ENCODE results near the gene DNPEP. TPM values are rescaled to one million over a fixed set of nuclear protein-coding genes. Genes with fewer than 3 reads are reported as not detected.
"Not testable (repeated sequence)": the region's sequence is repeated elsewhere in the genome, so short reads cannot be mapped to it uniquely, and the experiment has no call there.

Gene DNPEP
- total RNA-seq, 2 experiments from 2014 or later: 58.1 to 59.7 TPM

- ChIA-PET CTCF (interaction anchor here (1.0 kb wide), 1 partner anchor 79 kb away, joined by 3 read pairs; a partner anchor contains a TSS), POLR2A (no interaction called here)
- no peak for DNase-seq
These were observed 29.2 kb upstream of the DNPEP start for GRCh38 chr2:219416938-219417337.

DNA sequence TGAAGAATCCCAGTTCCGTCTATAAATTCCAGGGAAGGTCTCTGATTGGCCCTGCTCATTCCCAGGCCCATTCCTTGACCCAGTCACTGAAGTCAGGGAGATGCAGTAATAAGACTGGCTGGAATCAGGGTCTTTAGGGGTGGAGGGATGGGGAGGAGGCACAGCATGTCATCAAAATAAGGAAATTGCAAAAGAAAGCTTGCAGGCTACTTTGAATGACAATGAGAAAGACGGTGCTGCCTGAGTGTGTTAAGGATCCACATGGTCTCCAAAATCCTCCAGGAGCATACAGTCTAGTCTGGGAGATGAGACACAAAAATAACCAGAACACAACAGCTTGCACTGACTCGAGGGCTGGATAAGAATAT is 28.5 kb upstream of the DNPEP start:
- DNase-seq: no peak
- ChIA-PET POLR2A (no interaction called here), CTCF (interaction anchor here (1.0 to 1.5 kb wide), 2 partner anchors 79 to 114 kb away, joined by 3 read pairs; a partner anchor contains a TSS)
- H3K4me1 Mint-ChIP-seq (ENCODE audit: low read depth): no peaks in the 10 kb centered on the region
- no peak overlapping the region for H3K27ac Mint-ChIP-seq
- no peaks in the 10 kb centered on the region for H3K36me3 Mint-ChIP-seq (ENCODE audit: low read depth)
- no peaks in the 10 kb centered on the region for H3K9me3 Mint-ChIP-seq (ENCODE audit: insufficient read depth)
- H3K27me3 Mint-ChIP-seq (ENCODE audit: low read depth): peaks cover 39% of the 10 kb centered on the region
- H3K4me3 Mint-ChIP-seq: no peak overlapping the region
- no peak for ATAC-seq

More at GRCh38 chr2:219416938-219417337, 29.2 kb upstream of the DNPEP start:
- Mint-ChIP-seq H3K36me3 (ENCODE audit: low read depth) (no peaks in the 10 kb centered on the region), H3K9me3 (ENCODE audit: insufficient read depth) (no peaks in the 10 kb centered on the region), H3K27ac (no peak overlapping the region), H3K4me3 (no peak overlapping the region), H3K4me1 (ENCODE audit: low read depth) (no peaks in the 10 kb centered on the region), H3K27me3 (ENCODE audit: low read depth) (peaks cover 40% of the 10 kb centered on the region)
- no peak for ATAC-seq

GRCh38 chr2:219415580-219416234 is 28.0 kb upstream of the DNPEP start:
- H3K4me1 Mint-ChIP-seq (ENCODE audit: low read depth): no peaks in the 10 kb centered on the region
- H3K4me3 Mint-ChIP-seq: no peak overlapping the region
- CTCF ChIA-PET: interaction anchor here (1.5 kb wide), 1 partner anchor 114 kb away, joined by 3 read pairs; no protein-coding TSS in a partner anchor
- no peak for DNase-seq
- H3K9me3 Mint-ChIP-seq (ENCODE audit: insufficient read depth): no peaks in the 10 kb centered on the region
- H3K27ac Mint-ChIP-seq: no peak overlapping the region
- ATAC-seq: no peak
- H3K36me3 Mint-ChIP-seq (ENCODE audit: low read depth): no peaks in the 10 kb centered on the region
- POLR2A ChIA-PET: interaction anchor here (0.6 kb wide), 1 partner anchor 1977 kb away, joined by 3 read pairs; no protein-coding TSS in a partner anchor
- peaks cover 39% of the 10 kb centered on the region for H3K27me3 Mint-ChIP-seq (ENCODE audit: low read depth)

DNA sequence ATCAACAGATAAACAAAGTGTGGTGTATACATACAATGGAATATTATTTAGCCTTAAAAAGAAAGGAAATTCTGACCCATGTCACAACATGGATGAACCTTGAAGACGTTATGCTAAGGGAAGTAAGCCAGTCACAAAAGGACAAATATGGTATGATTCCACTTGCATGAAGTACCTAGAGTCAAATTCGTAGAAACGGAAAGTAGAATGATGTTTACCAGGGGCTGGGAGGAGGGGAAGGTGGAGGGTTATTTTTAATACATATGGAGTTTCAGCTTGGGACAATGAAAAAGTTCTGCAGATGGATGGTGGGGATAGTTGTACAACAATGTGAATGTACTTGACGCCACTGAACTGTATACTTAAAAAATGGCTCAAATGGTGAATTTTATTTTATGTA is 27.1 kb upstream of the DNPEP start:
- CTCF ChIA-PET: interaction anchor here (1.5 kb wide), 1 partner anchor 115 kb away, joined by 3 read pairs; no protein-coding TSS in a partner anchor
- POLR2A ChIA-PET: no interaction called here
- H3K4me3 Mint-ChIP-seq: no peak overlapping the region
- no peaks in the 10 kb centered on the region for H3K4me1 Mint-ChIP-seq (ENCODE audit: low read depth)
- no peaks in the 10 kb centered on the region for H3K9me3 Mint-ChIP-seq (ENCODE audit: insufficient read depth)
- ATAC-seq (no peak), DNase-seq (no peak)
- peaks cover 39% of the 10 kb centered on the region for H3K27me3 Mint-ChIP-seq (ENCODE audit: low read depth)
- no peak overlapping the region for H3K27ac Mint-ChIP-seq
- no peaks in the 10 kb centered on the region for H3K36me3 Mint-ChIP-seq (ENCODE audit: low read depth)

GRCh38 chr2:219410390-219410789 is 22.7 kb upstream of the DNPEP start:
- DNase-seq: no peak
- ATAC-seq: no peak
- Mint-ChIP-seq H3K27ac (no peak overlapping the region), H3K36me3 (ENCODE audit: low read depth) (no peaks in the 10 kb centered on the region), H3K4me3 (no peak overlapping the region), H3K9me3 (ENCODE audit: insufficient read depth) (no peaks in the 10 kb centered on the region), H3K4me1 (ENCODE audit: low read depth) (no peaks in the 10 kb centered on the region), H3K27me3 (ENCODE audit: low read depth) (peaks cover 21% of the 10 kb centered on the region)
- ChIA-PET CTCF (interaction anchor here (1.1 to 1.6 kb wide), 2 partner anchors 9 to 22 kb away, joined by 3 to 4 read pairs; no protein-coding TSS in a partner anchor), POLR2A (no interaction called here)

DNA sequence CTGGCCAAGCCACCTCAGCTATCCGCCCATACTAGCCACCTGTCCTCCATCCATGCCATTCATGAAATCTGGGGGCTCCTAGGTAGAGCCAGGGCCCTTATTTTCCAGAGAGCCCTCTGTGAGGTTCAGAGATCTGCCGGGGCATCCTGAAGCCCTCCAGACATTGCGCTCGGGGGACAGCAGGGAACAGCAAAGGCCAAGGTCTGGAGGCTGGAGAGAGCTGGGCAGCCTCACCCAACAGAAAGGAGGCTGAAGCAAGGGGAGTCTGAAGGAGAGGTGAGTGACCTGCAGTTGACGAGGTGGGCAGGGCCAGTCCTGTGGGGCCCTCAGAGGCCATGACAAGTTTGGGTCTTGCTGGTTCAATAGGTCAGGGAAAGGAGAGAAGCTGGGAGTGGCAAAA is 21.9 kb upstream of the DNPEP start:
- ATAC-seq (no peak), DNase-seq (no peak)
- POLR2A ChIA-PET: no interaction called here
- H3K36me3 Mint-ChIP-seq (ENCODE audit: low read depth): no peaks in the 10 kb centered on the region
- peaks cover 13% of the 10 kb centered on the region for H3K27me3 Mint-ChIP-seq (ENCODE audit: low read depth)
- CTCF ChIA-PET: interaction anchor here (1.1 to 1.6 kb wide), 2 partner anchors 8 to 21 kb away, joined by 3 to 4 read pairs; no protein-coding TSS in a partner anchor
- H3K4me3 Mint-ChIP-seq: no peak overlapping the region
- no peak overlapping the region for H3K27ac Mint-ChIP-seq
- H3K4me1 Mint-ChIP-seq (ENCODE audit: low read depth): no peaks in the 10 kb centered on the region
- H3K9me3 Mint-ChIP-seq (ENCODE audit: insufficient read depth): no peaks in the 10 kb centered on the region

- CTCF ChIA-PET: no interaction called here
- H3K36me3 Mint-ChIP-seq (ENCODE audit: low read depth): no peaks in the 10 kb centered on the region
These were observed 20.9 kb upstream of the DNPEP start for GRCh38 chr2:219408631-219409030.

GRCh38 chr2:219408204-219408603 is 20.5 kb upstream of the DNPEP start:
- DNase-seq: no peak
- Mint-ChIP-seq H3K27ac (no peak overlapping the region), H3K4me1 (ENCODE audit: low read depth) (no peaks in the 10 kb centered on the region), H3K27me3 (ENCODE audit: low read depth) (peaks cover 9% of the 10 kb centered on the region), H3K4me3 (no peak overlapping the region), H3K36me3 (ENCODE audit: low read depth) (no peaks in the 10 kb centered on the region), H3K9me3 (ENCODE audit: insufficient read depth) (no peaks in the 10 kb centered on the region)
- no peak for ATAC-seq
- POLR2A ChIA-PET: no interaction called here
- CTCF ChIA-PET: no interaction called here

More at GRCh38 chr2:219408631-219409030, 20.9 kb upstream of the DNPEP start:
- Mint-ChIP-seq H3K9me3 (ENCODE audit: insufficient read depth) (no peaks in the 10 kb centered on the region), H3K4me3 (no peak overlapping the region), H3K4me1 (ENCODE audit: low read depth) (no peaks in the 10 kb centered on the region), H3K27ac (no peak overlapping the region), H3K27me3 (ENCODE audit: low read depth) (peaks cover 11% of the 10 kb centered on the region)
- ATAC-seq: no peak
- DNase-seq: no peak
- POLR2A ChIA-PET: no interaction called here

GRCh38 chr2:219407343-219407742 is 19.6 kb upstream of the DNPEP start:
- POLR2A ChIA-PET; CTCF ChIA-PET; DNase-seq; H3K27ac Mint-ChIP-seq; ATAC-seq; H3K4me3 Mint-ChIP-seq; H3K36me3 Mint-ChIP-seq (ENCODE audit: low read depth); H3K9me3 Mint-ChIP-seq (ENCODE audit: insufficient read depth); H3K4me1 Mint-ChIP-seq (ENCODE audit: low read depth); H3K27me3 Mint-ChIP-seq (ENCODE audit: low read depth): not testable (repeated sequence)

GRCh38 chr2:219406861-219407230 is 19.1 kb upstream of the DNPEP start:
- peaks cover 6% of the 10 kb centered on the region for H3K27me3 Mint-ChIP-seq (ENCODE audit: low read depth)
- no peak overlapping the region for H3K4me3 Mint-ChIP-seq
- ATAC-seq: no peak
- no peaks in the 10 kb centered on the region for H3K4me1 Mint-ChIP-seq (ENCODE audit: low read depth)
- no peak for DNase-seq
- no peaks in the 10 kb centered on the region for H3K36me3 Mint-ChIP-seq (ENCODE audit: low read depth)
- ChIA-PET POLR2A (no interaction called here), CTCF (no interaction called here)
- H3K27ac Mint-ChIP-seq: no peak overlapping the region
- no peaks in the 10 kb centered on the region for H3K9me3 Mint-ChIP-seq (ENCODE audit: insufficient read depth)

- ATAC-seq (no peak), DNase-seq (no peak)
- Mint-ChIP-seq H3K27ac (no peak overlapping the region), H3K27me3 (ENCODE audit: low read depth) (peaks cover 6% of the 10 kb centered on the region), H3K9me3 (ENCODE audit: insufficient read depth) (no peaks in the 10 kb centered on the region), H3K4me1 (ENCODE audit: low read depth) (no peaks in the 10 kb centered on the region), H3K36me3 (ENCODE audit: low read depth) (no peaks in the 10 kb centered on the region), H3K4me3 (no peak overlapping the region)
- CTCF ChIA-PET: interaction anchor here (5.8 kb wide), 1 partner anchor 123 kb away, joined by 104 read pairs; no protein-coding TSS in a partner anchor
- POLR2A ChIA-PET: no interaction called here
These were observed 18.5 kb upstream of the DNPEP start for GRCh38 chr2:219405958-219406860.

GRCh38 chr2:219405451-219405850 is 17.7 kb upstream of the DNPEP start:
- Mint-ChIP-seq H3K4me1 (ENCODE audit: low read depth) (no peaks in the 10 kb centered on the region), H3K27me3 (ENCODE audit: low read depth) (peaks cover 6% of the 10 kb centered on the region), H3K27ac (no peak overlapping the region), H3K4me3 (no peak overlapping the region), H3K36me3 (ENCODE audit: low read depth) (no peaks in the 10 kb centered on the region), H3K9me3 (ENCODE audit: insufficient read depth) (no peaks in the 10 kb centered on the region)
- POLR2A ChIA-PET: no interaction called here
- CTCF ChIA-PET: interaction anchor here (5.5 to 5.8 kb wide), 2 partner anchors 14 to 124 kb away, joined by 56 to 104 read pairs; no protein-coding TSS in a partner anchor
- ATAC-seq (no peak), DNase-seq (no peak)

Measured in activated CD8-positive, alpha-beta T cell treated with anti-CD3 and anti-CD28 coated beads, Interleukin-2, amount 10 ng/mL, durations not matched to agents 7 days and 5 days (primary cell).